CD8-positive, alpha-beta memory T cell (primary cell): ENCODE data around the gene CEMP1. TPM values are rescaled to one million over a fixed set of nuclear protein-coding genes. Genes with fewer than 3 reads are reported as not detected.

Experiments
- CTCF ChIA-PET: fragments of 350-600 bp; sonication (Branson Sonifier 250); formaldehyde crosslinking; loops from one replicate; lab custom pipeline; 2021; ENCODE audit warnings: antibody characterized with exemption; lab: Charles Lee
- POLR2A ChIA-PET: fragments of 350-600 bp; sonication (Branson Sonifier 250); formaldehyde crosslinking; loops from one replicate; lab custom pipeline; 2021; ENCODE audit warnings: antibody characterized with exemption; lab: Charles Lee
- DNase-seq, 5 donors: peaks; one replicate each; pipeline versions ENCODE4 v3.0.0 to v3.0.0-alpha.2; 2020 to 2022; ENCODE audit warnings: mixed read lengths in 1 of 5
- H3K27ac ChIP-seq: one replicate; pipeline ENCODE4 v1.7.0; 2013; ENCODE audit warnings: low read depth, mild to moderate bottlenecking, low read length, moderate library complexity
- H3K27me3 ChIP-seq: 2 replicates; pipeline ENCODE4 v1.7.0; 2013; ENCODE audit warnings: low read length, mild to moderate bottlenecking; ENCODE audit not compliant: insufficient read depth, poor library complexity, severe bottlenecking
- H3K36me3 ChIP-seq: 2 replicates; pipeline ENCODE4 v1.7.0; 2013; ENCODE audit warnings: mild to moderate bottlenecking, low read length, moderate library complexity; ENCODE audit not compliant: insufficient read depth
- H3K4me1 ChIP-seq: 2 replicates; pipeline ENCODE4 v1.7.0; 2013; ENCODE audit warnings: mild to moderate bottlenecking, low read length, moderate library complexity; ENCODE audit not compliant: insufficient read depth
- H3K4me3 ChIP-seq: 2 replicates; pipeline ENCODE4 v1.7.0; 2013; ENCODE audit warnings: mild to moderate bottlenecking, low read length
- H3K9me3 ChIP-seq: 2 replicates; pipeline ENCODE4 v1.7.0; 2013; ENCODE audit warnings: mild to moderate bottlenecking, low read length
- H3K27ac Mint-ChIP-seq, 8 donors: one replicate each; pipeline ENCODE4 v1.8.0; 2020 to 2021; ENCODE audit warnings: mixed read lengths in 8 of 8, mild to moderate bottlenecking in 6 of 8, inconsistent platforms in 3 of 8, moderate library complexity in 3 of 8
- H3K27me3 Mint-ChIP-seq, 2 donors: one replicate each; pipeline ENCODE4 v1.8.0; 2020 to 2021; ENCODE audit warnings: mixed read lengths in 2 of 2, mild to moderate bottlenecking in 1 of 2, moderate library complexity in 1 of 2
- H3K36me3 Mint-ChIP-seq, 3 donors: one replicate each; pipeline ENCODE4 v1.8.0; 2020 to 2021; ENCODE audit warnings: mixed read lengths in 3 of 3, inconsistent platforms in 1 of 3, mild to moderate bottlenecking in 1 of 3
- H3K4me1 Mint-ChIP-seq, 3 donors: one replicate each; pipeline ENCODE4 v1.8.0; 2020 to 2021; ENCODE audit warnings: mixed read lengths in 3 of 3, inconsistent platforms in 1 of 3, mild to moderate bottlenecking in 1 of 3
- H3K4me3 Mint-ChIP-seq, 7 donors: one replicate each; pipeline ENCODE4 v1.8.0; 2020 to 2021; ENCODE audit warnings: mixed read lengths in 7 of 7, mild to moderate bottlenecking in 6 of 7, moderate library complexity in 4 of 7, inconsistent platforms in 2 of 7
- H3K9me3 Mint-ChIP-seq, 5 donors: one replicate each; pipeline ENCODE4 v1.8.0; 2020 to 2022; ENCODE audit warnings: mixed read lengths in 5 of 5, mild to moderate bottlenecking in 3 of 5, moderate library complexity in 2 of 5, inconsistent platforms in 1 of 5
- polyA plus RNA-seq: library from polyadenylated mRNA; unstranded; fragments of 300-500 nt; fragmentation: Illumina TruSeq; gene quantifications from one replicate; pipeline ENCODE4 v1.2.3, GENCODE V29; 2021
- total RNA-seq, 2 experiments: library from RNA; stranded (reverse); gene quantifications; one replicate each; pipeline ENCODE4 v1.2.3, GENCODE V29; 2021

CEMP1 gene
- total and polyA plus RNA-seq, 3 experiments from 2014 or later = 0.16 to 3.3 TPM; not detected in 1

DNA sequence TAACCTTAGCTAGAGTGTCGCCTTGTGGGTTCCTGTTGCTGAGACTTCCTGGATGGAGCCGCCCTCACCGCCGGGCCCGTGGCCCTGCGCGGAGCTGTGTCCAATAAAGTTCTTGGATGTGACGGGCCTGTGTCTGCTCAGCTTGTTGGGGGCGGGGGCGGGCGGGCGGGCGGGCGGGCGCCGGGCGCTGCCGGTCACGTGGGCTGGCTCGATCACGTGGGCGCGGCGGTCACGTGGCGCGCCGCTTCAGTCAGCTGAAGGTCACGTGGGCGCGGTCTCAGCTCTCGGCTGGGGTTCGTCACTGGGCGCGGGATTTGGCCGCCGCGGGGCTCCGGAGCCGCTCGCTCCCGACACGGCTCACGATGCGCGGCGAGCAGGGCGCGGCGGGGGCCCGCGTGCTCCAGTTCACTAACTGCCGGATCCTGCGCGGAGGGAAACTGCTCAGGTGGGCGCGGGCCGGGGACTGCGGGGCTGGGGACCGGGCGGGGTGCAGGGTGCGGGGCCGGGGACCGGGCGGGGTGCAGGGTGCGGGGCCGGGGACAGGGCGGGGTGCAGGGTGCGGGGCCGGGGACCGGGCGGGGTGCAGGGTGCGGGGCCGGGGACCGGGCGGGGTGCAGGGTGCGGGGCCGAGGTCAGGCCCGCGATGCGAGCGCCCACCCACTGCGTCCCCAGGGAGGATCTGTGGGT, 11.0 kb downstream of the CEMP1 start, which contains the start of gene AMDHD2:
Gene AMDHD2 (plus strand): TSS at position 275 of the 687 bp plus-strand sequence. CDS start 88 bp downstream, at position 363.
- H3K27ac ChIP-seq = peak within 1 kb of the TSS; percentile 73
- DNase-seq = peak; percentile 85 to 92 (median 89)
- ChIA-PET CTCF (interaction anchor here (0.9 to 1.8 kb wide), 3 partner anchors 9 to 20 kb away, joined by 3 to 12 read pairs (median 4); no protein-coding TSS in a partner anchor), POLR2A (interaction anchor here (0.6 to 3.6 kb wide), 8 partner anchors 9 to 365 kb away, joined by 3 to 65 read pairs (median 5); partner anchors contain the start of genes CEMP1, PDPK1, TBC1D24 and TRAF7)
- H3K9me3 ChIP-seq = no peaks in the 10 kb centered on the region
- peak within 1 kb of the TSS; percentile 58 for H3K4me3 ChIP-seq
- peaks cover 0 to 7% of the 10 kb centered on the region in 2 donors for H3K27me3 Mint-ChIP-seq
- H3K36me3 Mint-ChIP-seq = peaks cover 0 to 67% (median 7%) of the 10 kb centered on the region in 3 donors
- H3K27me3 ChIP-seq = no peaks in the 10 kb centered on the region
- peak within 1 kb of the TSS; percentile 92 to 99 (median 96) for H3K27ac Mint-ChIP-seq
- H3K4me3 Mint-ChIP-seq = peak within 1 kb of the TSS; percentile 90 to 98 (median 92)
- H3K36me3 ChIP-seq = peaks cover 19% of the 10 kb centered on the region
- H3K4me1 ChIP-seq = peaks cover 52% of the 10 kb centered on the region
- peaks cover 56 to 70% (median 57%) of the 10 kb centered on the region in 3 donors for H3K4me1 Mint-ChIP-seq
- H3K9me3 Mint-ChIP-seq = no peaks in the 10 kb centered on the region

DNA sequence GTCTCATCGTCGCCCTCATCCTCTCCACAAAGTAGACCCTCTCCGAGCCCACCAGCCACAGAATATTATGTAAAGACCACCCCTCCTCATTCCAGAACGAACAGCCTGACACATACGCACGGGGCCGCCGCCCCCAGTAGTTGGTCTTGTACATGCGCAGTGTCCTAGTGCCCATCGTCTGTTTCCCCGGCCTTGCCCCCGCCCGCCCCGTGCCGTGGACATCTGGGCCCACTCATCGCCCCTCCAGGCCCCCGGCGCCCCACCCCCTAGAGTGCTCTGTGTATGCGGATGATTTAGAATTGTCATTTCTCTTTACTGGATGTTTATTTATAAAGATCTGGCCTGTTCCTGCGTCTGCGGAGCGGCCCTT, 11.5 kb downstream of the CEMP1 start:
- no peak for DNase-seq
- H3K27ac ChIP-seq = peak overlapping the region; percentile 16
- POLR2A ChIA-PET = interaction anchor here (1.1 to 3.6 kb wide), 4 partner anchors 9 to 364 kb away, joined by 5 to 65 read pairs (median 8); partner anchors contain the start of genes CEMP1, PDPK1 and TRAF7
- H3K9me3 ChIP-seq = no peaks in the 10 kb centered on the region
- peaks cover 57% of the 10 kb centered on the region for H3K4me1 ChIP-seq
- Mint-ChIP-seq H3K27me3 (peaks cover 0 to 9% of the 10 kb centered on the region in 2 donors), H3K36me3 (peaks cover 0 to 67% (median 5%) of the 10 kb centered on the region in 3 donors), H3K27ac (peak overlapping the region; percentile 63 to 99 (median 93)), H3K4me3 (peak overlapping the region; percentile 72 to 95 (median 78)), H3K4me1 (peaks cover 61 to 73% (median 61%) of the 10 kb centered on the region in 3 donors), H3K9me3 (no peaks in the 10 kb centered on the region)
- H3K36me3 ChIP-seq = peaks cover 19% of the 10 kb centered on the region
- CTCF ChIA-PET = interaction anchor here (1.2 to 1.8 kb wide), 2 partner anchors 9 to 13 kb away, joined by 4 to 12 read pairs; no protein-coding TSS in a partner anchor
- no peaks in the 10 kb centered on the region for H3K27me3 ChIP-seq
- no peak overlapping the region for H3K4me3 ChIP-seq

DNA sequence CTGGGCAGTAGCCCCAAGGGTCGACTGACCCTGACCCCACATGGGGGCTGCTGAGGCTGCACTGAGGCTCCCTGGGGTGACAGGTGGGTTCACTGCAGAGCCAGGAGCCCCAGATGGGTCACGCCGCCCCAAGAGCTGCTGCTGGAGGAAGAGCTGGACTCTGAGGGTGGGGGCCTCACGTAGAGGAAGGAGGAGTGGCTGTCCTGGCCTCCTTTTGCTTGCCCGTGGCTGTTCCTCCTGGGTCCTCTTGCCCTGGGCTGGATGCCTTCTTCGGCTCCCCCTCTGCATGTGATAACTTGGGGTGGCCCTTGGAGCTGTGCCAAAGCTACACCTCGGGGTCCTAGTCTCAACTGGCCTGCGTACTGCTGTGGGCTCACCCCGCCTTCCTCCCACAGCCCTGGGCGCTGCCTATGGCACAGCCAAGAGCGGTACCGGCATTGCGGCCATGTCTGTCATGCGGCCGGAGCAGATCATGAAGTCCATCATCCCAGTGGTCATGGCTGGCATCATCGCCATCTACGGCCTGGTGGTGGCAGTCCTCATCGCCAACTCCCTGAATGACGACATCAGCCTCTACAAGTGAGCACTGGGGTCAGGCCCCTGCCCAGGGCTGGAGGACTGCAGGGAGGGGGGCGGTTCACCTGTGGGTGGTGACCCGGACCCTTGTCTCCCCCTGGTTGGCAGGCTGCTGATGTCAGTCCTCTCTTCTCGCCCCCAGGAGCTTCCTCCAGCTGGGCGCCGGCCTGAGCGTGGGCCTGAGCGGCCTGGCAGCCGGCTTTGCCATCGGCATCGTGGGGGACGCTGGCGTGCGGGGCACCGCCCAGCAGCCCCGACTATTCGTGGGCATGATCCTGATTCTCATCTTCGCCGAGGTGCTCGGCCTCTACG, 12.1 kb downstream of the CEMP1 start:
- Histone ChIP-seq H3K9me3 (no peaks in the 10 kb centered on the region), H3K27ac (peak overlapping the region; percentile 16), H3K4me1 (peaks cover 59% of the 10 kb centered on the region), H3K4me3 (no peak overlapping the region), H3K27me3 (no peaks in the 10 kb centered on the region), H3K36me3 (peaks cover 18% of the 10 kb centered on the region)
- POLR2A ChIA-PET = interaction anchor here (1.1 to 3.6 kb wide), 3 partner anchors 13 to 364 kb away, joined by 5 to 65 read pairs (median 11); partner anchors contain the start of genes CEMP1, PDPK1 and TRAF7
- H3K27ac Mint-ChIP-seq = peak overlapping the region; percentile 14 to 99 (median 93)
- peaks cover 0 to 63% (median 4%) of the 10 kb centered on the region in 3 donors for H3K36me3 Mint-ChIP-seq
- peaks cover 0 to 10% of the 10 kb centered on the region in 2 donors for H3K27me3 Mint-ChIP-seq
- peaks cover 56 to 69% (median 59%) of the 10 kb centered on the region in 3 donors for H3K4me1 Mint-ChIP-seq
- H3K4me3 Mint-ChIP-seq = peak overlapping the region in 6 of 7 donors; percentile 72 to 97 (median 80)
- peak in 1 of 5 donors; percentile 60 for DNase-seq
- CTCF ChIA-PET = interaction anchor here (1.1 to 1.8 kb wide), 2 partner anchors 14 to 16 kb away, joined by 3 to 12 read pairs; no protein-coding TSS in a partner anchor
- H3K9me3 Mint-ChIP-seq = no peaks in the 10 kb centered on the region

DNA sequence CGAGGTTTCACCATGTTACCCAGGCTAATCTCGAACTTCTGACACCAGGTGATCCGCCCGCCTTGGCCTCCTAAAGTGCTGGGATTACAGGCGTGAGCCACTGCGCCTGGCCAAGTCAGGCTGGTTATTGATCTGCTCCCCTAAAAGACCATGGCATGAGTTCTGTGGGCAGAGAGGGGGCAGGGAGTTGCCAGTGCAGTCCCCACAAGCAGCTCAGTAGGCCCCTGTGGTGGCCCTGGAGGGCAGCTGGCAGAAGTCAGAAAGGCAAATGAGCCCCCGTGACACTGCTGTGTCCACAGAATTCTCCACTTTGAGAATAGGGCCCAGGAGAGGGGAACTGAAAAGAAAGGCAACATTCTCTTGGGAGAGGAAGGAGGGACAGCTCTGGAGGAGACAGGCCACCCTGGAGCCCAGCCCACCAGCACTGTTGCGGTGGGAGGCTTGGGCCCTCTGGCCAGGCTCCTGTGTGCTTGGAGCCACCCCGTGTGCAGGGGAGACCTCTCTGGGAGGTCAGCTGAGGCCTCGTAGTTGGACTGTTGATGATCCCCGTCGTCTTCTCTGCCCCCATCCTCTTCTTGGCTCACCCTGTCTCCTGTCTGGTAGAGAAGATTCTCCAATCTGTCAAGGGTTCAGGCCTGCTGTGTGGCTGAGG, 13.1 kb downstream of the CEMP1 start:
- ChIA-PET POLR2A (interaction anchor here (0.6 to 3.6 kb wide), 2 partner anchors 14 to 15 kb away, joined by 3 to 65 read pairs; partner anchors contain the start of gene CEMP1), CTCF (interaction anchor here (1.1 kb wide), 1 partner anchor 15 kb away, joined by 3 read pairs; no protein-coding TSS in a partner anchor)
- Histone ChIP-seq H3K27me3 (no peaks in the 10 kb centered on the region), H3K9me3 (no peaks in the 10 kb centered on the region), H3K4me3 (no peak overlapping the region), H3K36me3 (peaks cover 8% of the 10 kb centered on the region), H3K27ac (no peak overlapping the region), H3K4me1 (peaks cover 62% of the 10 kb centered on the region)
- no peak for DNase-seq
- H3K9me3 Mint-ChIP-seq = no peaks in the 10 kb centered on the region
- H3K27me3 Mint-ChIP-seq = peaks cover 0 to 11% of the 10 kb centered on the region in 2 donors
- peaks cover 0 to 55% (median 4%) of the 10 kb centered on the region in 3 donors for H3K36me3 Mint-ChIP-seq
- H3K4me1 Mint-ChIP-seq = peaks cover 57 to 69% (median 61%) of the 10 kb centered on the region in 3 donors
- H3K4me3 Mint-ChIP-seq = peak overlapping the region in 5 of 7 donors; percentile 43 to 97 (median 88)
- H3K27ac Mint-ChIP-seq = peak overlapping the region in 7 of 8 donors; percentile 37 to 99 (median 72)

DNA sequence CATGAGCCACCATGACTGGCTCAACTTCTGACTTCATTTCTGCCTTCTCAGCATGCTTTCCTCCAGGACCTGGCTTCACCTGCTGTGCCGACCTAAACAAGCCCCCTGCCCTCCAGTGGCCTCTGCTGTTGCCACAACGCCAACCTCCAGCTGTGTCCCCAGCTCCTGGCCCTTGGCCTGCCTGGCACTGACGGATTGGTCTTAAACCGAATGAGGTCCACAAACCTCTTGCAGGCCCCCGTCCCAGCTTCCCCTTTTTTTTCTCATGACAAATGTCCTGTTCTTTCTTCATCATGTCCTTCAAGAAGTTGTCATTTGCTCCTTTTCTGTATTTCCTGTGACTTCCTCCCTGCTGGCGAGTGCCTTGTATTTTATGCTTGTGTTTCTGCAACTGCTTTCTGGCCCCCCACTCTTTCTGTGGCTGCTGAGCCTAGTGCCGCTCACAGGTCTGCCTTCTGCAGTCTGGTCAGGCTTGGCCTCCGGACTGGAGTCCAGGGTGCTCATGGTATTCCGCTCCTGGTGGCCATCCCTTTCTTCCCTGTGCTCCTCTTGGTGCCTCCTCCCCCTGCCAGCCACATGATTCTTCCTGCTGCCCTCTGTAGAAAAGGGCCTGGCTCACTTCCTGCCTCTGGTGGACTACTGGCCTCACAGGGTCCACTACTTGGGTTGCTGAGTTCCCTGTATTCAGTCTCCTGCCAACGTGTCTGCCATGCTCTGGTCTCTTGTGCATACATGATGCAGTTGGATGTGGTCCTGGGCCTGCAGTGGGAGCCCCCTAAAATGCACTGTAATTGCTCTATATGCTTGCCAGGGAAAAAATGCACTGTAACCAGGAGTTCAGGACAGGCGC, 14.6 kb downstream of the CEMP1 start:
- H3K36me3 Mint-ChIP-seq = peaks cover 0 to 50% (median 4%) of the 10 kb centered on the region in 3 donors
- peak overlapping the region; percentile 85 to 99 (median 94) for H3K27ac Mint-ChIP-seq
- H3K27ac ChIP-seq = peak overlapping the region; percentile 38
- peaks cover 68 to 81% (median 71%) of the 10 kb centered on the region in 3 donors for H3K4me1 Mint-ChIP-seq
- peaks cover 7% of the 10 kb centered on the region for H3K36me3 ChIP-seq
- H3K27me3 Mint-ChIP-seq = peaks cover 0 to 11% of the 10 kb centered on the region in 2 donors
- H3K9me3 ChIP-seq = no peaks in the 10 kb centered on the region
- no peaks in the 10 kb centered on the region for H3K27me3 ChIP-seq
- no peak overlapping the region for H3K4me3 ChIP-seq
- POLR2A ChIA-PET = interaction anchor here (1.4 to 2.1 kb wide), 2 partner anchors 16 to 21 kb away, joined by 4 to 12 read pairs; partner anchors contain the start of gene PDPK1
- H3K4me3 Mint-ChIP-seq = peak overlapping the region; percentile 88 to 97 (median 93)
- H3K4me1 ChIP-seq = peaks cover 69% of the 10 kb centered on the region
- CTCF ChIA-PET = interaction anchor here (1.6 kb wide), 1 partner anchor 15 kb away, joined by 5 read pairs; no protein-coding TSS in a partner anchor
- no peaks in the 10 kb centered on the region for H3K9me3 Mint-ChIP-seq
- DNase-seq = peak in 1 of 5 donors; percentile 50

DNA sequence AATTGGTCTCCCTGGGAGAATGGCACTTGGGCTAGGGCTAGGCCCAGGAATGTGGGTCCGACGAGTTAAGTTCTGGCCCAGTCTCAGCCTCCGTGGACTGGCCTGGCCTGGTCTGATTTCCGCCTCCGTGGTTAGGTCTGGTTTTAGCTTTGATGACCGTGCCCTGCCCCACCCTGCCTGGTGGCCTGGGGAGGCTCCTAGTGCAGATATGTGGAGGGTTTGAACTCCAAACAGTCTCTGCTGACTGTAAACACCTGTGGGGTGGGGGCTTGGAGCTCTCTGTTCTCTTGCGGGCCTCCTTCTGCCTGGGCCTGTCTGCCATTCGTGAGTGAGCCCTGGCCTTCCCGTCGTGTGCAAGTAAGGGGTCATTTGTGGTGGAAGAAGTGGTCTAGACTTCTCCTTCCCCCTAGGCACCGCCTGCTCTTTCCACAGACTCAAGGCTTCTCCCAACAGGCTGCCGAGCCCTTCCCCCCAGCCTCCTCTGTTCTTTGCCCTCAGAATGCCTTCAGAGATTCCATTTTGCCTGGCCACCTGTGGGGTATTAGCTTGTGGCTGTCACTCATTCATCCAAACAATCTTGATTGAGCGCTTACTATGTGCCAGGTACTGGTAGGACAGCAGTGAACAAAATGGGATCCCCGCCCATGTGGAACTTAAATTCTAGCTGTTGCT, 15.9 kb downstream of the CEMP1 start:
- H3K27me3 Mint-ChIP-seq = peaks cover 0 to 8% of the 10 kb centered on the region in 2 donors
- ChIA-PET CTCF (interaction anchor here (1.3 to 2.9 kb wide), 4 partner anchors 14 to 320 kb away, joined by 4 to 10 read pairs (median 4); partner anchors contain the start of gene PDPK1), POLR2A (interaction anchor here (0.5 to 2.3 kb wide), 5 partner anchors 17 to 30 kb away, joined by 4 to 29 read pairs (median 6); partner anchors contain the start of genes CEMP1 and PDPK1)
- H3K4me1 Mint-ChIP-seq = peaks cover 58 to 71% (median 62%) of the 10 kb centered on the region in 3 donors
- peaks cover 7% of the 10 kb centered on the region for H3K36me3 ChIP-seq
- H3K4me3 Mint-ChIP-seq = peak overlapping the region; percentile 88 to 97 (median 93)
- peak overlapping the region; percentile 86 for H3K27ac ChIP-seq
- H3K36me3 Mint-ChIP-seq = peaks cover 0 to 41% (median 4%) of the 10 kb centered on the region in 3 donors
- peaks cover 61% of the 10 kb centered on the region for H3K4me1 ChIP-seq
- H3K27me3 ChIP-seq = no peaks in the 10 kb centered on the region
- H3K4me3 ChIP-seq = peak overlapping the region; percentile 87
- H3K9me3 ChIP-seq = no peaks in the 10 kb centered on the region
- H3K27ac Mint-ChIP-seq = peak overlapping the region; percentile 92 to 99 (median 95)
- H3K9me3 Mint-ChIP-seq = no peaks in the 10 kb centered on the region
- DNase-seq = no peak
